AG20443 (cell line): ENCODE measurements around the gene TPM1.

Experiments
- DNase-seq: peaks from one replicate; pipeline ENCODE4 v3.0.0; 2012; ENCODE audit warnings: low spot score, mixed read lengths

TPM1 gene

GRCh38 chr15:63016234-63016633, 26.3 kb upstream of the TPM1 start:
- no peak for DNase-seq

GRCh38 chr15:63018639-63019038, 23.9 kb upstream of the TPM1 start:
- DNase-seq: no peak

GRCh38 chr15:63019511-63020109, 22.9 kb upstream of the TPM1 start:
- peak; percentile 28 for DNase-seq

- no peak for DNase-seq
Observed at GRCh38 chr15:63020128-63020527, 22.4 kb upstream of the TPM1 start.

- no peak for DNase-seq
Observed at GRCh38 chr15:63020759-63021430, 21.7 kb upstream of the TPM1 start.

GRCh38 chr15:63022181-63022580, 20.4 kb upstream of the TPM1 start:
- no peak for DNase-seq

GRCh38 chr15:63022663-63023062, 19.9 kb upstream of the TPM1 start:
- no peak for DNase-seq

GRCh38 chr15:63023351-63023945, 19.1 kb upstream of the TPM1 start:
- peak; percentile 82 for DNase-seq

GRCh38 chr15:63025460-63025859, 17.1 kb upstream of the TPM1 start:
- no peak for DNase-seq

GRCh38 chr15:63027646-63028045, 14.9 kb upstream of the TPM1 start:
- DNase-seq: no peak

- DNase-seq: no peak
Observed at GRCh38 chr15:63028442-63029110, 14.0 kb upstream of the TPM1 start.

- peak; percentile 47 for DNase-seq
Observed at GRCh38 chr15:63029676-63030075, 12.9 kb upstream of the TPM1 start.

GRCh38 chr15:63030101-63030551, 12.4 kb upstream of the TPM1 start:
- DNase-seq: peak; percentile 80

GRCh38 chr15:63034578-63034977, 8.0 kb upstream of the TPM1 start:
- no peak for DNase-seq

GRCh38 chr15:63035253-63035652, 7.3 kb upstream of the TPM1 start:
- no peak for DNase-seq

GRCh38 chr15:63035977-63036376, 6.6 kb upstream of the TPM1 start:
- DNase-seq: no peak

- no peak for DNase-seq
Observed at GRCh38 chr15:63037976-63038720, 4.4 kb upstream of the TPM1 start.

- DNase-seq: peak; percentile 64
Observed at GRCh38 chr15:63038926-63039673, 3.4 kb upstream of the TPM1 start.

GRCh38 chr15:63039811-63040210, 2.7 kb upstream of the TPM1 start:
- no peak for DNase-seq

- no peak for DNase-seq
Observed at GRCh38 chr15:63040509-63040908, 2.0 kb upstream of the TPM1 start.

- DNase-seq: no peak
Observed at GRCh38 chr15:63040954-63041353, 1.6 kb upstream of the TPM1 start.
